Panc1 (cell line): ENCODE results near the gene POLQ.

Source experiments
- POLR2AphosphoS5 ChIP-seq: IDR thresholded peaks from 2 replicates; pipeline ENCODE4 v1.6.1; 2012; ENCODE audit warnings: mild to moderate bottlenecking, low read depth, low read length, moderate library complexity
- SIN3A ChIP-seq: IDR thresholded peaks from 2 replicates; pipeline ENCODE4 v1.6.1; 2012; ENCODE audit warnings: low read depth, mild to moderate bottlenecking, low read length, moderate library complexity, borderline replicate concordance; ENCODE audit not compliant: insufficient read depth
- TCF7L2 ChIP-seq: IDR thresholded peaks from 2 replicates; pipeline ENCODE4 v1.6.1; 2011; ENCODE audit warnings: mild to moderate bottlenecking, low read depth, low read length, inconsistent platforms
- TF ChIP-seq, protein P1 (sequence below): fragments of 450-650 bp; IDR thresholded peaks from 2 replicates; pipeline ENCODE4 v1.5.1; 2017; ENCODE audit warnings: mild to moderate bottlenecking

DNA sequence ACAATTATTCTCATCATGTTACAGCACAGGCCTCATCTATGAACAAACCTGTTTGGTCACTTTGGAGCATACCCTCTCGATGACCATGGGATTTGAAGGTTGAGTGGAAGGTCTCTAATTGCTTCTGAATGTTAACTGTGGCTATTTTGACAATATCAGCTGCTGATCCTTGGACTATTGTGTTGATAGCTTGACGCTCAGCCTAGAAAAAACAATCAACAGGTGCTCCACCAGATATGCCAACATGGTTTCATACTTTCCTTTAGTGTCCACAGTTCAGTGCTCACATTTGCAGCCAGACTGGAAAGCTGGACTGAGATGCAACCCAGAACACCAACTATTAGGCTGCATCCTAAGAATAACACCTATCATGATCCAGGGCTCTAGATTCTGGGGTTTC is 109.7 kb downstream of the POLQ start:
- TF ChIP-seq, protein P1, sequence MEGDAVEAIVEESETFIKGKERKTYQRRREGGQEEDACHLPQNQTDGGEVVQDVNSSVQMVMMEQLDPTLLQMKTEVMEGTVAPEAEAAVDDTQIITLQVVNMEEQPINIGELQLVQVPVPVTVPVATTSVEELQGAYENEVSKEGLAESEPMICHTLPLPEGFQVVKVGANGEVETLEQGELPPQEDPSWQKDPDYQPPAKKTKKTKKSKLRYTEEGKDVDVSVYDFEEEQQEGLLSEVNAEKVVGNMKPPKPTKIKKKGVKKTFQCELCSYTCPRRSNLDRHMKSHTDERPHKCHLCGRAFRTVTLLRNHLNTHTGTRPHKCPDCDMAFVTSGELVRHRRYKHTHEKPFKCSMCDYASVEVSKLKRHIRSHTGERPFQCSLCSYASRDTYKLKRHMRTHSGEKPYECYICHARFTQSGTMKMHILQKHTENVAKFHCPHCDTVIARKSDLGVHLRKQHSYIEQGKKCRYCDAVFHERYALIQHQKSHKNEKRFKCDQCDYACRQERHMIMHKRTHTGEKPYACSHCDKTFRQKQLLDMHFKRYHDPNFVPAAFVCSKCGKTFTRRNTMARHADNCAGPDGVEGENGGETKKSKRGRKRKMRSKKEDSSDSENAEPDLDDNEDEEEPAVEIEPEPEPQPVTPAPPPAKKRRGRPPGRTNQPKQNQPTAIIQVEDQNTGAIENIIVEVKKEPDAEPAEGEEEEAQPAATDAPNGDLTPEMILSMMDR: no peak
- TF ChIP-seq POLR2AphosphoS5: no peak
- no peak for TF ChIP-seq TCF7L2
- TF ChIP-seq SIN3A: no peak
